PC-3 (cell line): ENCODE results near the gene CYP19A1. TPM values are rescaled to one million over a fixed set of nuclear protein-coding genes. Genes with fewer than 3 reads are reported as not detected.

Source experiments
- ATAC-seq: fragments of 200-7000 bp; cut with Tn5 transposase; 2 replicates; pipeline ENCODE4 v1.9.1; 2020; ENCODE audit warnings: mild to moderate bottlenecking, moderate library complexity
- BruUV-seq: library from RNA; stranded (reverse); fragments of 400-500 nt; replicated peaks from 2 replicates; lab custom pipeline; 2021; lab: Mats Ljungman, UMichigan
- CTCF ChIA-PET: fragments of 300-600 bp; sonication (Branson Sonifier 250); formaldehyde crosslinking; loops from one replicate; lab custom pipeline; 2022; ENCODE audit warnings: antibody characterized with exemption; lab: Charles Lee
- POLR2A ChIA-PET: fragments of 300-600 bp; sonication (Branson Sonifier 250); formaldehyde crosslinking; loops from one replicate; lab custom pipeline; 2022; ENCODE audit warnings: antibody characterized with exemption; ENCODE audit not compliant: unreplicated experiment; lab: Charles Lee
- DNase-seq: peaks from one replicate; pipeline ENCODE4 v3.0.0-alpha.2; 2015
- H2AFZ ChIP-seq: fragments of 300-600 bp; sonication (generic); 2 replicates; pipeline ENCODE4 v1.6.0; 2016; ENCODE audit warnings: antibody characterized with exemption, low read length
- H3F3A ChIP-seq: fragments of 300-600 bp; sonication (generic); one replicate; pipeline ENCODE4 v1.6.0; 2017; ENCODE audit warnings: antibody characterized with exemption, low read length, control low read depth, mild to moderate bottlenecking; ENCODE audit not compliant: unreplicated experiment
- H3K27ac ChIP-seq: fragments of 300-600 bp; sonication (generic); 2 replicates; pipeline ENCODE4 v1.5.1; 2016; ENCODE audit warnings: mild to moderate bottlenecking, low read length
- H3K27me3 ChIP-seq: fragments of 300-600 bp; sonication (generic); 2 replicates; pipeline ENCODE4 v1.6.1; 2016; ENCODE audit warnings: low read length, mixed read lengths
- H3K36me3 ChIP-seq: fragments of 300-600 bp; sonication (generic); 2 replicates; pipeline ENCODE4 v1.6.1; 2016; ENCODE audit warnings: low read depth, mixed run types, low read length, mixed read lengths
- H3K4me1 ChIP-seq: fragments of 300-600 bp; sonication (generic); 2 replicates; pipeline ENCODE4 v1.5.1; 2016; ENCODE audit warnings: low read length; ENCODE audit not compliant: insufficient read depth
- H3K4me2 ChIP-seq: fragments of 300-600 bp; sonication (generic); 2 replicates; pipeline ENCODE4 v1.6.0; 2016; ENCODE audit warnings: low read length
- H3K4me3 ChIP-seq: fragments of 300-600 bp; sonication (generic); 2 replicates; pipeline ENCODE4 v1.5.1; 2016; ENCODE audit warnings: mild to moderate bottlenecking, low read length, mixed read lengths
- H3K79me2 ChIP-seq: fragments of 300-600 bp; sonication (generic); 2 replicates; pipeline ENCODE4 v1.6.1; 2017; ENCODE audit warnings: low read length, mixed read lengths
- H3K9ac ChIP-seq: fragments of 300-600 bp; sonication (generic); 2 replicates; pipeline ENCODE4 v1.6.0; 2016; ENCODE audit warnings: mild to moderate bottlenecking, low read length
- H3K9me2 ChIP-seq: fragments of 300-600 bp; sonication (generic); replicated peaks from 2 replicates; pipeline ENCODE4 v1.6.1; 2016; ENCODE audit warnings: mixed run types, low read length, mixed read lengths
- H3K9me3 ChIP-seq: fragments of 300-600 bp; sonication (generic); 2 replicates; pipeline ENCODE4 v1.6.1; 2016; ENCODE audit warnings: low read length, mixed read lengths
- H4K20me1 ChIP-seq: fragments of 300-600 bp; sonication (generic); 2 replicates; pipeline ENCODE4 v1.6.1; 2016; ENCODE audit warnings: low read length, mixed read lengths
- EZH2 ChIP-seq: fragments of 300-600 bp; sonication (generic); IDR thresholded peaks from one replicate; pipeline ENCODE4 v1.6.1; 2017; ENCODE audit warnings: antibody characterized with exemption, mild to moderate bottlenecking, low read length; ENCODE audit not compliant: unreplicated experiment
- EZH2phosphoT487 ChIP-seq: fragments of 300-600 bp; sonication (generic); IDR thresholded peaks from 2 replicates; pipeline ENCODE4 v1.6.1; 2018; ENCODE audit warnings: mild to moderate bottlenecking, antibody characterized with exemption, low read length, borderline replicate concordance
- intact Hi-C: fragments of 100-400 bp; cut with micrococcal nuclease; formaldehyde crosslinking; loops from 2 replicates; pipeline ENCODE4 v1.9.0; 2023
- total RNA-seq: library from RNA; depleted of rRNA; stranded (reverse); fragments of >200 nt; gene quantifications from 2 replicates; pipeline ENCODE4 v1.2.3, GENCODE V29; 2014
- TF ChIP-seq, protein P1 (sequence below): fragments of 300-600 bp; sonication (generic); conservative IDR thresholded peaks from 2 replicates; pipeline ENCODE4 v1.5.1; 2017; ENCODE audit warnings: antibody characterized with exemption, low read depth, mild to moderate bottlenecking, low read length

CYP19A1 gene
- total RNA-seq, 1 experiment from 2014 or later, result not detected

DNA sequence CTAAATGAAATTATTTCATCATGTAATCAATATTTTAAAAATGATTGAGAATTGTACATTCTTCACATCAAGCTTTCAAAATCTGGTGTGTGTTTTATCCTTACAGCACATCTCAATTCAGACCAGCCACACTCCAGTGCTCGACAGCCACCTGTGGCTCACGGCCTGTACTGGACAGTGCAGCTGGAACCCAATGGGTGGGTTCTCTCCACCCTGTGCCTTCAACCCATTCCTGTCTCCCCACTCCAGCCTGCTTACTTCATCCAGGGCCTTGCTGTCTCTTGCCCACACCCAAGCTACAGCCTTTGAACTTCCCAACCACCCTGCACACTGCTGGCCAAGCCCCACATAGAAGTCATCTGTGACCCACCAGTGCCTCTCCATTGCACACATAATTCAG lies 17.6 kb downstream of the CYP19A1 start:
- no peaks in the 10 kb centered on the region for H3K79me2 ChIP-seq
- H3K9ac ChIP-seq, result no peak overlapping the region
- H3K4me1 ChIP-seq, result no peaks in the 10 kb centered on the region
- ChIA-PET CTCF (no interaction called here), POLR2A (no interaction called here)
- intact Hi-C loops, result no loop called here
- H3K4me3 ChIP-seq, result no peak overlapping the region
- ATAC-seq, result no peak
- no peak overlapping the region for H3K4me2 ChIP-seq
- H3K36me3 ChIP-seq, result no peaks in the 10 kb centered on the region
- no peaks in the 10 kb centered on the region for H4K20me1 ChIP-seq
- no peaks in the 10 kb centered on the region for H3K27me3 ChIP-seq
- H3K9me2 ChIP-seq, result no peaks in the 10 kb centered on the region
- TF ChIP-seq EZH2 (no peak), EZH2phosphoT487 (no peak)
- TF ChIP-seq, protein P1, sequence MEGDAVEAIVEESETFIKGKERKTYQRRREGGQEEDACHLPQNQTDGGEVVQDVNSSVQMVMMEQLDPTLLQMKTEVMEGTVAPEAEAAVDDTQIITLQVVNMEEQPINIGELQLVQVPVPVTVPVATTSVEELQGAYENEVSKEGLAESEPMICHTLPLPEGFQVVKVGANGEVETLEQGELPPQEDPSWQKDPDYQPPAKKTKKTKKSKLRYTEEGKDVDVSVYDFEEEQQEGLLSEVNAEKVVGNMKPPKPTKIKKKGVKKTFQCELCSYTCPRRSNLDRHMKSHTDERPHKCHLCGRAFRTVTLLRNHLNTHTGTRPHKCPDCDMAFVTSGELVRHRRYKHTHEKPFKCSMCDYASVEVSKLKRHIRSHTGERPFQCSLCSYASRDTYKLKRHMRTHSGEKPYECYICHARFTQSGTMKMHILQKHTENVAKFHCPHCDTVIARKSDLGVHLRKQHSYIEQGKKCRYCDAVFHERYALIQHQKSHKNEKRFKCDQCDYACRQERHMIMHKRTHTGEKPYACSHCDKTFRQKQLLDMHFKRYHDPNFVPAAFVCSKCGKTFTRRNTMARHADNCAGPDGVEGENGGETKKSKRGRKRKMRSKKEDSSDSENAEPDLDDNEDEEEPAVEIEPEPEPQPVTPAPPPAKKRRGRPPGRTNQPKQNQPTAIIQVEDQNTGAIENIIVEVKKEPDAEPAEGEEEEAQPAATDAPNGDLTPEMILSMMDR, result no peak
- no peak for DNase-seq
- no peaks in the 10 kb centered on the region for H3F3A ChIP-seq
- H3K9me3 ChIP-seq, result no peaks in the 10 kb centered on the region
- H2AFZ ChIP-seq, result no peak overlapping the region
- BruUV-seq, result no TSS peak
- no peak overlapping the region for H3K27ac ChIP-seq

DNA sequence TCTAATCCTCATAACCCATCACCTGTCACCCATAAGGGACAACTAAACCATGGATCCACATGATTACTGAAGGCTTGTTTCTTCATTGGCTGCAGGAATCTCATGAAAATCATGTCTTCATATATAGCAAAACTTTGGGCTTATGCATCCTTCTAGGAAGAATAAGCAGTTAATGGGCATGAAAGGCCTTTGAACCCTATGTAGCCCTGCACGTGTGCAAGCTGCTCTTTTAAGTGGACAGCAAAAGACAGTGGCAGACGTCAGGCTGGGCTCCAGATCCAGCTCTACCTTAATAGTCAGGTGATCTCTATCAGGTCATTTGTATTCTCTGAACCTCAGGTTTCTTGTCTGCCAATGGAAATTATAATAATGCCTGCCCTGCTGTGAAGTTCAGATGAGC lies 18.9 kb downstream of the CYP19A1 start:
- no peaks in the 10 kb centered on the region for H3K4me1 ChIP-seq
- ATAC-seq, result no peak
- ChIA-PET POLR2A (no interaction called here), CTCF (no interaction called here)
- no peak for TF ChIP-seq EZH2phosphoT487
- TF ChIP-seq EZH2, result no peak
- TF ChIP-seq, protein P1, result no peak
- no peaks in the 10 kb centered on the region for H3K9me2 ChIP-seq
- no peaks in the 10 kb centered on the region for H3K79me2 ChIP-seq
- H3K36me3 ChIP-seq, result no peaks in the 10 kb centered on the region
- no peak overlapping the region for H3K4me3 ChIP-seq
- intact Hi-C loops, result no loop called here
- H4K20me1 ChIP-seq, result no peaks in the 10 kb centered on the region
- H3K9me3 ChIP-seq, result no peaks in the 10 kb centered on the region
- no peak overlapping the region for H3K27ac ChIP-seq
- no peaks in the 10 kb centered on the region for H3F3A ChIP-seq
- H2AFZ ChIP-seq, result no peak overlapping the region
- no peak for DNase-seq
- no peak overlapping the region for H3K9ac ChIP-seq
- H3K27me3 ChIP-seq, result no peaks in the 10 kb centered on the region
- no TSS peak for BruUV-seq
- H3K4me2 ChIP-seq, result no peak overlapping the region

DNA sequence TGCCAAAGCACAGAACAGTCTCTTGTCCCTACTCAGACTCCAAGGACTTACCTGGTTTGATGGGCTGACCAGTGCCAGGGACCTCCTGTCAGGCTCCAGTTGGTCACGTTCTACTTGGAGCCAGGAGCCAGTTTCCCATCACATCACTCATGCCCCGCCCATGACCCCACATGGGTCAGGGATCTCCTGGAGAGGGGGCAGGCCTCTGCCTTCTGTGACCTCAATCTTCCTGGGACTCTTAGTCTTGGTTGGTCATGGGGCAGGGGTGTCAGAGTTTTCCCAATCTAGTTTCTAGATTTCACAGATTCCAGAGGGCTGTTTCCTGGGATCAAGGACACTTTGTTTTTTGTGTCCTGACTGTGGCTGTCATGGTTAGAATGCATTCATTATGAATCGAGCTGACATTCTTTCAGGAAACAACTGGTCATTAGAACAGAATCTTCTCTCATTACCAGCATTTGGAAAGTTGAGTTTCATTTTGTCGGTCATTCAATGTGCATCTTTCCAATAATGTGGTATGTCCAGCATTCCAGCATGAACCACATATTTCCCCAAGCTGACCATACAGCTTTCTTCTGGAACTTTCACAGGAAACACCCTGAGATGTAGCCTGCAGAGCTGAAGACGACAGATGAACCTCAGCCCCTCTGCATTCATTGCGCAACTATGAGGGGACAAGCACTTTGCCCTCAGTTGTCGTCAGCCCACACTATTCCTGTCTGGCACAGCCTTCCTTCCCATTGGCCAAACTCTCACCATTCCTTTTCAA lies 19.8 kb downstream of the CYP19A1 start:
- H4K20me1 ChIP-seq, result no peaks in the 10 kb centered on the region
- no peaks in the 10 kb centered on the region for H3K36me3 ChIP-seq
- H3K79me2 ChIP-seq, result no peaks in the 10 kb centered on the region
- intact Hi-C loops, result no loop called here
- no peak overlapping the region for H3K27ac ChIP-seq
- H3K9me3 ChIP-seq, result no peaks in the 10 kb centered on the region
- TF ChIP-seq, protein P1, result no peak
- TF ChIP-seq EZH2phosphoT487 (no peak), EZH2 (no peak)
- ChIA-PET POLR2A (interaction anchor here (0.5 kb wide), 1 partner anchor 14 kb away, joined by 4 read pairs; no protein-coding TSS in a partner anchor), CTCF (no interaction called here)
- H2AFZ ChIP-seq, result no peak overlapping the region
- ATAC-seq (no peak), DNase-seq (no peak)
- no peaks in the 10 kb centered on the region for H3K9me2 ChIP-seq
- H3K4me2 ChIP-seq, result no peak overlapping the region
- H3K4me3 ChIP-seq, result no peak overlapping the region
- H3K27me3 ChIP-seq, result no peaks in the 10 kb centered on the region
- BruUV-seq, result no TSS peak
- no peak overlapping the region for H3K9ac ChIP-seq
- no peaks in the 10 kb centered on the region for H3K4me1 ChIP-seq
- H3F3A ChIP-seq, result no peaks in the 10 kb centered on the region
